Fibroblast of lung (primary cell): ENCODE data around the gene RNF220.

Experiments used
- EZH2 ChIP-seq: IDR thresholded peaks from 2 replicates; pipeline ENCODE4 v1.5.1; 2012; ENCODE audit warnings: low read length, control low read depth, mild to moderate bottlenecking; ENCODE audit errors: missing control alignments
- TF ChIP-seq, protein P1 (sequence below), 2 donors: IDR thresholded peaks in 1 of 2; conservative IDR thresholded peaks in 1 of 2; 1 replicate in 1 of 2; 2 replicates in 1 of 2; pipeline ENCODE4 v1.5.1; 2011 to 2012; ENCODE audit warnings: low read length in 2 of 2, control low read depth in 1 of 2, inconsistent platforms in 1 of 2, low read depth in 1 of 2, mild to moderate bottlenecking in 1 of 2

DNA sequence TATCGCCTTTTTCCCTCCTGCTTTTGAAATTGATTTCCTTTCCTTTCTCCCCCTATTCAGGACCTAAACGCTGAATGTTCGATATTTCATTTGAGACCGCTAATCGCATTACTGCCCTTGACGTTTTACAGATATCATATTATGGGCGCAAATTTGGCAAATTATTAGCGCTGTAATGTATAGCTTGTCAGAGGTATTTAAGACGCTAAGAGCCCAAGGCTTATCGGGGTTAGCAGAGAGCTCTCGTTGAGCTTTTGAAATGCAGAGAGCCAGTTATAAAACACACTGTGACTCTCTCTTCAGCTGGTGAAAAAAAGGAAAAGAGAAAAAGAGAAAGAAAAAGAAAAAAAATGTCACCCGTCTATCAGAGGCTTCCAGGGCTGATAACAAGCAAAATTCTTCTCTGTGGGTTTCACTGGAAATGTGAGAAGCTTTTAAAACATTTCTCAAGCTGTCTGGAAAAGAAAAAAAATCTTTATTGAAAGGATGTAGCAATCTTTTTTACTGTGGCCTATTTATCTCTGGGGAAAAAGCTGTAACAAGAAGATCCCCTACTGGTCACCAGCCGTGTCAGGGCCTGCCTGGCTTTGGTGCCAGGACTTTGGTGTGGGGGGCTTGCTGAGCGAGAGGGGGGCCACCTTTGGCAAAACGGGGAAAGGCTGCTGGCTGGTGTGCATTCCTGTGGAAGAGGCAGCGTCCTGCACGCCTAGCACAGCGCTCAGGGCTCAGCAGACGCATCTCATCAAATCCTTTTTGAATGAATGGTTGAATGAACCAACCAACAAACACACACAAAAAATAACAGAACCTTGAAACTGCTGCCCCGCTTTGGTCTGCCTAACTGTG, 119.8 kb downstream of the RNF220 start:
- TF ChIP-seq, protein P1, sequence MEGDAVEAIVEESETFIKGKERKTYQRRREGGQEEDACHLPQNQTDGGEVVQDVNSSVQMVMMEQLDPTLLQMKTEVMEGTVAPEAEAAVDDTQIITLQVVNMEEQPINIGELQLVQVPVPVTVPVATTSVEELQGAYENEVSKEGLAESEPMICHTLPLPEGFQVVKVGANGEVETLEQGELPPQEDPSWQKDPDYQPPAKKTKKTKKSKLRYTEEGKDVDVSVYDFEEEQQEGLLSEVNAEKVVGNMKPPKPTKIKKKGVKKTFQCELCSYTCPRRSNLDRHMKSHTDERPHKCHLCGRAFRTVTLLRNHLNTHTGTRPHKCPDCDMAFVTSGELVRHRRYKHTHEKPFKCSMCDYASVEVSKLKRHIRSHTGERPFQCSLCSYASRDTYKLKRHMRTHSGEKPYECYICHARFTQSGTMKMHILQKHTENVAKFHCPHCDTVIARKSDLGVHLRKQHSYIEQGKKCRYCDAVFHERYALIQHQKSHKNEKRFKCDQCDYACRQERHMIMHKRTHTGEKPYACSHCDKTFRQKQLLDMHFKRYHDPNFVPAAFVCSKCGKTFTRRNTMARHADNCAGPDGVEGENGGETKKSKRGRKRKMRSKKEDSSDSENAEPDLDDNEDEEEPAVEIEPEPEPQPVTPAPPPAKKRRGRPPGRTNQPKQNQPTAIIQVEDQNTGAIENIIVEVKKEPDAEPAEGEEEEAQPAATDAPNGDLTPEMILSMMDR (conservative IDR thresholded peaks at IDR 0.05 in 1 of 2, IDR thresholded peaks at IDR 0.05 in 1 of 2; ENCODE audit: low read depth in 1 of 2, low read length in 2 of 2): no peak
- no peak for TF ChIP-seq EZH2
